ENCODE data around the gene LINGO1.

- TF ChIP-seq, protein P1, sequence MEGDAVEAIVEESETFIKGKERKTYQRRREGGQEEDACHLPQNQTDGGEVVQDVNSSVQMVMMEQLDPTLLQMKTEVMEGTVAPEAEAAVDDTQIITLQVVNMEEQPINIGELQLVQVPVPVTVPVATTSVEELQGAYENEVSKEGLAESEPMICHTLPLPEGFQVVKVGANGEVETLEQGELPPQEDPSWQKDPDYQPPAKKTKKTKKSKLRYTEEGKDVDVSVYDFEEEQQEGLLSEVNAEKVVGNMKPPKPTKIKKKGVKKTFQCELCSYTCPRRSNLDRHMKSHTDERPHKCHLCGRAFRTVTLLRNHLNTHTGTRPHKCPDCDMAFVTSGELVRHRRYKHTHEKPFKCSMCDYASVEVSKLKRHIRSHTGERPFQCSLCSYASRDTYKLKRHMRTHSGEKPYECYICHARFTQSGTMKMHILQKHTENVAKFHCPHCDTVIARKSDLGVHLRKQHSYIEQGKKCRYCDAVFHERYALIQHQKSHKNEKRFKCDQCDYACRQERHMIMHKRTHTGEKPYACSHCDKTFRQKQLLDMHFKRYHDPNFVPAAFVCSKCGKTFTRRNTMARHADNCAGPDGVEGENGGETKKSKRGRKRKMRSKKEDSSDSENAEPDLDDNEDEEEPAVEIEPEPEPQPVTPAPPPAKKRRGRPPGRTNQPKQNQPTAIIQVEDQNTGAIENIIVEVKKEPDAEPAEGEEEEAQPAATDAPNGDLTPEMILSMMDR (IDR thresholded peaks at IDR 0.05), result no peak
- TF ChIP-seq POLR2A (IDR thresholded peaks at IDR 0.05) (no peak), POLR2AphosphoS5 (IDR thresholded peaks at IDR 0.05) (no peak), EP300 (IDR thresholded peaks at IDR 0.05) (no peak)
Observed at GRCh38 chr15:77599357-77599756, 33.4 kb downstream of the LINGO1 start.
